GM08714 (cell line): ENCODE data around the gene PLCH2.

Experiments used
- H3K4me3 ChIP-seq: fragments of 200-500 bp; sonication (Bioruptor generic); 2 replicates; pipeline ENCODE4 v1.5.1; 2014; ENCODE audit warnings: mild to moderate bottlenecking, low read length, inconsistent platforms
- ZNF274 ChIP-seq: IDR thresholded peaks from 2 replicates; pipeline ENCODE4 v1.6.1; 2012; ENCODE audit warnings: mild to moderate bottlenecking, low read depth, low read length

The PLCH2 gene

GRCh38 chr1:2553871-2554620, 78.0 kb downstream of the PLCH2 start:
- no peak for TF ChIP-seq ZNF274
- H3K4me3 ChIP-seq, result no peak overlapping the region

DNA sequence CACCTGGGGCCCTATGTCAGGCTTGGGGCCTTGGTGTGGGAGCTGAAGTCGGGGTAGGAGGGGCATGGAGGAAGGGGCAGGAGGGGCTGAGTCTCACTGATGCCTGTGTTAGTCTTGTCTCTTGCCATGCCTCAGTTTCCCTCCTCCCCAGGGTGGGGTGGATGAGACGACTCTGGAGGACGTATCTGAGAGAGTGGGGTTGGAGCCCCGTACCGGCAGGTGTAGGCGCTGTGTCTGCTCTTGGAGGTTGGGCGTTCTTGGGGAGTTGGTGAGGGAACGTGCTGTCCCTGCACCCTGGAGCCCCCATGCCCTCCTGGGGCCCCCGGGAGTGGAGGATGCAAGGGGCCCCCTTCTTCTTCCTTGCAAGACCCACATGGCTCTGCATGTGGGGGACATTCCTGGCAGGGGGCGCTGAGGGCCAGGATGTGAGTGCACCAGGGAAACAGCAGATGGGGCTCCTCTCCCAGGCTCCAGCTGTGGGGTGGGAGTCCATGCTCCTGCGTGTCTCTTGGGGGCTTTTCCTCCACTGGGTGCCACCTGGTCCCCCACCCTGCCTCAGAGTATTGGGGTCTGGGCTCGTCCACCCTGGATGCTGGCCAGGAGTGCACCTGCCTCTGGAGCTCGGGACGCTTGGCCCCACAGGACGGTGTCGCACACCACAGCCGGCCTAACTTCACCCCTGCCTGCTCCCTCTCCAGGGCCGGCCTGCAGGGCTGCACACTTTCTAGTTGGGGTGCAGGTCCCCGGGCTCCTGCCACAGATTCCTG, 78.7 kb downstream of the PLCH2 start:
- TF ChIP-seq ZNF274, result no peak
- no peak overlapping the region; the same call in 1 of the 2 replicates for H3K4me3 ChIP-seq
